ENCODE results near the gene CAB39L. TPM values are rescaled to one million over a fixed set of nuclear protein-coding genes. Genes with fewer than 3 reads are reported as not detected.

The CAB39L gene
- total RNA-seq, 4 donors from 2014 or later: 4.7 to 14.4 (median 8.7) TPM

DNA sequence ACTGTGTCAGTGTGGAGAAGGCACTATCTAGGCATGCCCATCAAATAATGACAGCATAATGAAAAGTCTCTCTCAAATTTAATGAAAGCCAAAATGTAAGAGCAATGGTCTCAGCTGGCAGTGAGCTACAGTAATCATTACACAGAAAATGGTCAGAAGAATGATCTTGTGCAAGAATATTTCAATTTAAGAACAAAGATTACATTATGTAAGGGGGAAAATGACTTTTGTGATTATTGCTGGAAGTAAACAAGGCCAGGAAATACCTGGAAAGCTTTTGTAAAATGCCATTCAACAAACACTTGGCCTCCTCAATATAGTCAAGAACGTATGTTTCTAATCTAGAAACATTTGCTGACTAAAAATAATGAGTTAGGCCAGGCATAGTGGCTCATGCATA lies 89.1 kb downstream of the CAB39L start:
- TF ChIP-seq, protein P1, sequence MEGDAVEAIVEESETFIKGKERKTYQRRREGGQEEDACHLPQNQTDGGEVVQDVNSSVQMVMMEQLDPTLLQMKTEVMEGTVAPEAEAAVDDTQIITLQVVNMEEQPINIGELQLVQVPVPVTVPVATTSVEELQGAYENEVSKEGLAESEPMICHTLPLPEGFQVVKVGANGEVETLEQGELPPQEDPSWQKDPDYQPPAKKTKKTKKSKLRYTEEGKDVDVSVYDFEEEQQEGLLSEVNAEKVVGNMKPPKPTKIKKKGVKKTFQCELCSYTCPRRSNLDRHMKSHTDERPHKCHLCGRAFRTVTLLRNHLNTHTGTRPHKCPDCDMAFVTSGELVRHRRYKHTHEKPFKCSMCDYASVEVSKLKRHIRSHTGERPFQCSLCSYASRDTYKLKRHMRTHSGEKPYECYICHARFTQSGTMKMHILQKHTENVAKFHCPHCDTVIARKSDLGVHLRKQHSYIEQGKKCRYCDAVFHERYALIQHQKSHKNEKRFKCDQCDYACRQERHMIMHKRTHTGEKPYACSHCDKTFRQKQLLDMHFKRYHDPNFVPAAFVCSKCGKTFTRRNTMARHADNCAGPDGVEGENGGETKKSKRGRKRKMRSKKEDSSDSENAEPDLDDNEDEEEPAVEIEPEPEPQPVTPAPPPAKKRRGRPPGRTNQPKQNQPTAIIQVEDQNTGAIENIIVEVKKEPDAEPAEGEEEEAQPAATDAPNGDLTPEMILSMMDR (IDR thresholded peaks at IDR 0.05 in 4 of 5, conservative IDR thresholded peaks at IDR 0.05 in 1 of 5): no peak
- TF ChIP-seq POLR2A (IDR thresholded peaks at IDR 0.05): no peak
- Histone ChIP-seq H3K36me3 (no peaks in the 10 kb centered on the region), H3K27me3 (no peaks in the 10 kb centered on the region), H3K4me1 (peaks cover 0 to 11% of the 10 kb centered on the region in 2 donors), H3K9me3 (no peaks in the 10 kb centered on the region), H3K4me3 (no peak overlapping the region), H3K27ac (peak overlapping the region in 1 of 4 donors; percentile 1)
- ATAC-seq (no peak), DNase-seq (no peak)
- intact Hi-C loops (cut with DNase I; ENCODE audit: low total_unique reads): loop anchor here (5.0 kb wide), 1 partner anchor 42 kb away; no protein-coding TSS in a partner anchor
- in situ Hi-C loops (cut with MboI; ENCODE audit: low sequenced_read_pairs in 4 of 4): no loop called here

DNA sequence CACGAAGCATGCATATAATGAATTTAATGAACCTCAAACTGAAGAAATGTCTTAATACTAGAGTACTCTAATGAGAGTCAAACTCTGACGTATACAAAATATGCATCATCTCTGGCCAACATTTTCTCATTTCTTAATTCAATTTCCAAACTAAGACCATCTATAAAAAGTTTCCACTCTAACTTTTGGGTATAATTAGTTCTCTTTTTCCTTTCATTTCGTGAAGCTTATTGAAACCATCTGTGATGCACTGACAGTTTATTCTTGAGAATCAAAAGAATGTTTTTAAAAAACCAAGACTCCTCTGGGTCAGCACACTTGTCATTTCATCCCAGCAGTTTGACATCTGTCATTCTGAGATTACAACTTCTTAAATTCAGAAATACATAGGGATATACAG lies 90.0 kb downstream of the CAB39L start:
- in situ Hi-C loops (cut with MboI; ENCODE audit: low sequenced_read_pairs in 4 of 4): no loop called here
- intact Hi-C loops (cut with DNase I; ENCODE audit: low total_unique reads): no loop called here
- Histone ChIP-seq H3K4me1 (peaks cover 0 to 11% of the 10 kb centered on the region in 2 donors), H3K27me3 (no peaks in the 10 kb centered on the region), H3K9me3 (no peaks in the 10 kb centered on the region), H3K27ac (peak overlapping the region in 1 of 4 donors; percentile 1), H3K36me3 (no peaks in the 10 kb centered on the region), H3K4me3 (no peak overlapping the region)
- DNase-seq (no peak), ATAC-seq (no peak)
- no peak for TF ChIP-seq POLR2A (IDR thresholded peaks at IDR 0.05)
- TF ChIP-seq, protein P1 (IDR thresholded peaks at IDR 0.05 in 4 of 5, conservative IDR thresholded peaks at IDR 0.05 in 1 of 5): no peak

DNA sequence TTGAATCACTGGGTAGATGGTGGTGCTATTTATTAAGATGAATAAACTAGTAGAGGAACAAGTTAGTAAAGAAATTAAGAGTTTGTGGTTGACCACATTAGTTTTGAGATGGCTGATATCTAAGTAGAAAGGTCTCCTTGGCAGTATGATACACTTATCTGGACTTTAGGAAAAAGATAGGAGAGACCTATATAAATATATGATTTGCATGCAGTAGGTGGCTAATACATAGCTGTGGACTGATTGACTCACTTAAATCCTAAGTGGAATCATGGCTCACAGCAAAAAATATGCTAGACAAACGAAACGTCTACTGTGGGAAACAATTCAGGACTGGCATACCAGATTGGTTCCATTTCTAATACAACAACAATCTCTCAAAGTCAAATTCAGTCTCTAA lies 92.0 kb downstream of the CAB39L start:
- ATAC-seq (no peak), DNase-seq (no peak)
- no peaks in the 10 kb centered on the region for H3K9me3 ChIP-seq
- in situ Hi-C loops (cut with MboI; ENCODE audit: low sequenced_read_pairs in 4 of 4): no loop called here
- no peak for TF ChIP-seq POLR2A (IDR thresholded peaks at IDR 0.05)
- TF ChIP-seq, protein P1 (IDR thresholded peaks at IDR 0.05 in 4 of 5, conservative IDR thresholded peaks at IDR 0.05 in 1 of 5): no peak
- no peak overlapping the region for H3K4me3 ChIP-seq
- no peaks in the 10 kb centered on the region for H3K27me3 ChIP-seq
- peaks cover 0 to 11% of the 10 kb centered on the region in 2 donors for H3K4me1 ChIP-seq
- no peaks in the 10 kb centered on the region for H3K36me3 ChIP-seq
- no peak overlapping the region for H3K27ac ChIP-seq
- intact Hi-C loops (cut with DNase I; ENCODE audit: low total_unique reads): no loop called here

DNA sequence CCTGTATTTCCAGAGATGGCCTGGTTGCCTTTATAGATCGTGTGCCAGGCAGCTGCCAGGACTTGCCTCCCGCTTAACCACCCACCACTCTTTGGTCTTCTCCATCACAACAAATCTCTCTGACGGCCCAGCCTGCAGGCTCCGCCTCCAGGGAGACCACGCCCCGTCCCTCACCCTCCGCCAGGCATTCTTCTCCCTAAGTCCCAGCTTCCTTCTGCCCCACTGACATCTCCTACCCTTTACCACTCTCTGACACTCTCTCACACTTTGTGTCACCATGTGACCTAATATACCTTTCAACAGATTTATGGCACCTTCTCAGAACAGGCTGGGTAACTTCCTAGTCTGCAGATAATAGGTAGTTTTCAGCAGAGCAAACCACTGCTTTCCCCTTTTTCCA lies 95.1 kb downstream of the CAB39L start:
- no peaks in the 10 kb centered on the region for H3K4me1 ChIP-seq
- in situ Hi-C loops (cut with MboI; ENCODE audit: low sequenced_read_pairs in 4 of 4): no loop called here
- no peak overlapping the region for H3K27ac ChIP-seq
- ATAC-seq (no peak), DNase-seq (no peak)
- no peaks in the 10 kb centered on the region for H3K9me3 ChIP-seq
- no peak overlapping the region for H3K4me3 ChIP-seq
- no peaks in the 10 kb centered on the region for H3K36me3 ChIP-seq
- no peak for TF ChIP-seq POLR2A (IDR thresholded peaks at IDR 0.05)
- TF ChIP-seq, protein P1 (IDR thresholded peaks at IDR 0.05 in 4 of 5, conservative IDR thresholded peaks at IDR 0.05 in 1 of 5): no peak
- intact Hi-C loops (cut with DNase I; ENCODE audit: low total_unique reads): no loop called here
- no peaks in the 10 kb centered on the region for H3K27me3 ChIP-seq
